Tibial nerve (tissue), 4 donors: ENCODE results near the gene KRT14. TPM values are rescaled to one million over a fixed set of nuclear protein-coding genes. Genes with fewer than 3 reads are reported as not detected.

ENCODE experiments used
- DNase-seq, 2 donors: peaks; one replicate each; pipeline ENCODE4 v3.0.0-alpha.2; 2019; ENCODE audit warnings: low spot score in 2 of 2
- H3K27ac ChIP-seq, 4 donors: fragments of 200-600 bp; sonication (generic) in 3 of 4; one replicate each; pipeline ENCODE4 v1.5.1; 2017 to 2019; ENCODE audit warnings: mild to moderate bottlenecking in 1 of 4
- H3K27me3 ChIP-seq, 2 donors: fragments of 200-600 bp; sonication (generic) in 1 of 2; one replicate each; pipeline versions ENCODE4 v1.5.1 to v1.6.0; 2017 to 2019
- H3K36me3 ChIP-seq, 3 donors: fragments of 200-600 bp; sonication (generic); one replicate each; pipeline ENCODE4 v1.5.1; 2018 to 2019
- H3K4me1 ChIP-seq, 4 donors: fragments of 200-600 bp; sonication (generic) in 3 of 4; one replicate each; pipeline ENCODE4 v1.5.1; 2017 to 2019
- H3K4me3 ChIP-seq, 4 donors: fragments of 200-600 bp; sonication (generic) in 3 of 4; one replicate each; pipeline ENCODE4 v1.5.1; 2017 to 2019; ENCODE audit warnings: mild to moderate bottlenecking in 1 of 4, moderate library complexity in 1 of 4
- H3K9me3 ChIP-seq, 4 donors: fragments of 200-600 bp; sonication (generic) in 3 of 4; one replicate each; pipeline ENCODE4 v1.5.1; 2017 to 2019
- CTCF ChIP-seq, 5 experiments: fragments of 200-600 bp in 3 of 5; fragments of 450-650 bp in 2 of 5; sonication (generic) in 3 of 5; IDR thresholded peaks; one replicate each; pipeline ENCODE4 v1.5.1; 2016 to 2019; ENCODE audit warnings: antibody characterized with exemption in 5 of 5, mild to moderate bottlenecking in 3 of 5, moderate library complexity in 2 of 5
- EP300 ChIP-seq, 2 donors: sonication (generic); formaldehyde crosslinking; IDR thresholded peaks; one replicate each; pipeline ENCODE4 v1.6.1; 2017; ENCODE audit warnings: antibody characterized with exemption in 2 of 2, mild to moderate bottlenecking in 1 of 2
- POLR2A ChIP-seq, 2 donors: fragments of 450-650 bp; IDR thresholded peaks; one replicate each; pipeline ENCODE4 v1.6.1; 2017; ENCODE audit warnings: antibody characterized with exemption in 2 of 2, mild to moderate bottlenecking in 2 of 2, moderate library complexity in 2 of 2
- WGBS, 2 donors: methylation state at CpG; one replicate each; pipeline ENCODE4 v1.1.5; 2018; 5-methylcytosine and 5-hydroxymethylcytosine counted together
- total RNA-seq, 4 donors: library from RNA; depleted of rRNA; stranded (reverse); fragments of >200 nt; gene quantifications; one replicate each; pipeline ENCODE4 v1.1.0, GENCODE V29; 2016

The KRT14 gene
- total RNA-seq, 4 donors from 2014 or later: 8.4 to 57.8 (median 34.0) TPM

- H3K4me3 ChIP-seq: no peak overlapping the region
- no peaks in the 10 kb centered on the region for H3K36me3 ChIP-seq
- 40 to 52% methylated on average over 2 of the region's 2 CpGs for WGBS, 2 donors
Measured at GRCh38 chr17:41602524-41602923, 15.8 kb upstream of the KRT14 start.

GRCh38 chr17:41600318-41600717 is 13.6 kb upstream of the KRT14 start:
- Histone ChIP-seq H3K36me3 (no peaks in the 10 kb centered on the region), H3K9me3 (no peaks in the 10 kb centered on the region), H3K4me3 (no peak overlapping the region), H3K27me3 (no peaks in the 10 kb centered on the region), H3K27ac (no peak overlapping the region), H3K4me1 (no peaks in the 10 kb centered on the region)
- TF ChIP-seq POLR2A (IDR thresholded peaks at IDR 0.05) (no peak), CTCF (IDR thresholded peaks at IDR 0.05) (no peak), EP300 (IDR thresholded peaks at IDR 0.05) (no peak)
- 72 to 75% methylated on average over 4 of the region's 4 CpGs for WGBS, 2 donors
- DNase-seq: no peak

More at GRCh38 chr17:41602524-41602923, 15.8 kb upstream of the KRT14 start:
- no peak overlapping the region for H3K27ac ChIP-seq
- peaks cover 0 to 19% (median 4%) of the 10 kb centered on the region in 4 donors for H3K9me3 ChIP-seq
- no peak for DNase-seq
- no peaks in the 10 kb centered on the region for H3K4me1 ChIP-seq
- TF ChIP-seq POLR2A (IDR thresholded peaks at IDR 0.05) (no peak), EP300 (IDR thresholded peaks at IDR 0.05) (no peak), CTCF (IDR thresholded peaks at IDR 0.05) (no peak)
- no peaks in the 10 kb centered on the region for H3K27me3 ChIP-seq

- Histone ChIP-seq H3K9me3 (no peaks in the 10 kb centered on the region), H3K4me1 (no peaks in the 10 kb centered on the region), H3K4me3 (no peak overlapping the region), H3K27me3 (no peaks in the 10 kb centered on the region), H3K36me3 (no peaks in the 10 kb centered on the region), H3K27ac (no peak overlapping the region)
- 58 to 93% methylated on average over 1 of the region's 1 CpG for WGBS, 2 donors
- no peak for DNase-seq
- TF ChIP-seq POLR2A (IDR thresholded peaks at IDR 0.05) (no peak), EP300 (IDR thresholded peaks at IDR 0.05) (no peak)
Measured at GRCh38 chr17:41599680-41600079, 13.0 kb upstream of the KRT14 start.

GRCh38 chr17:41595585-41595984 is 8.9 kb upstream of the KRT14 start:
- DNase-seq: no peak
- Histone ChIP-seq H3K4me1 (no peaks in the 10 kb centered on the region), H3K27me3 (no peaks in the 10 kb centered on the region), H3K9me3 (no peaks in the 10 kb centered on the region), H3K27ac (no peak overlapping the region), H3K36me3 (no peaks in the 10 kb centered on the region), H3K4me3 (no peak overlapping the region)
- WGBS, 2 donors: 81 to 82% methylated on average over 8 of the region's 8 CpGs
- no peak for TF ChIP-seq EP300 (IDR thresholded peaks at IDR 0.05)
- no peak for TF ChIP-seq POLR2A (IDR thresholded peaks at IDR 0.05)
- TF ChIP-seq CTCF (IDR thresholded peaks at IDR 0.05): no peak

- Histone ChIP-seq H3K4me3 (no peak overlapping the region), H3K9me3 (no peaks in the 10 kb centered on the region), H3K36me3 (no peaks in the 10 kb centered on the region), H3K27ac (no peak overlapping the region), H3K4me1 (no peaks in the 10 kb centered on the region), H3K27me3 (no peaks in the 10 kb centered on the region)
- whole genome bisulfite sequencing, 2 donors: 47 to 69% methylated on average over 3 of the region's 3 CpGs
- no peak for TF ChIP-seq POLR2A (IDR thresholded peaks at IDR 0.05)
- TF ChIP-seq CTCF (IDR thresholded peaks at IDR 0.05): no peak
- TF ChIP-seq EP300 (IDR thresholded peaks at IDR 0.05): no peak
- no peak for DNase-seq
Measured at GRCh38 chr17:41594363-41594915, 7.7 kb upstream of the KRT14 start.
